OCI-LY1 (cell line): ENCODE data around the gene ZDHHC14.

Experiments used
- EZH2 ChIP-seq: fragments of 200-600 bp; sonication (generic), shearing (Covaris generic); IDR thresholded peaks from 2 replicates; pipeline ENCODE4 v1.8.0; 2017; ENCODE audit warnings: borderline replicate concordance, mixed run types, mild to moderate bottlenecking, antibody characterized with exemption, low read length, moderate library complexity, mixed read lengths
- TF ChIP-seq, protein P1 (sequence below): fragments of 200-600 bp; sonication (generic), shearing (Covaris generic); IDR thresholded peaks from 2 replicates; pipeline ENCODE4 v1.5.1; 2017; ENCODE audit warnings: mild to moderate bottlenecking, antibody characterized with exemption, low read length, moderate library complexity, mixed read lengths

DNA sequence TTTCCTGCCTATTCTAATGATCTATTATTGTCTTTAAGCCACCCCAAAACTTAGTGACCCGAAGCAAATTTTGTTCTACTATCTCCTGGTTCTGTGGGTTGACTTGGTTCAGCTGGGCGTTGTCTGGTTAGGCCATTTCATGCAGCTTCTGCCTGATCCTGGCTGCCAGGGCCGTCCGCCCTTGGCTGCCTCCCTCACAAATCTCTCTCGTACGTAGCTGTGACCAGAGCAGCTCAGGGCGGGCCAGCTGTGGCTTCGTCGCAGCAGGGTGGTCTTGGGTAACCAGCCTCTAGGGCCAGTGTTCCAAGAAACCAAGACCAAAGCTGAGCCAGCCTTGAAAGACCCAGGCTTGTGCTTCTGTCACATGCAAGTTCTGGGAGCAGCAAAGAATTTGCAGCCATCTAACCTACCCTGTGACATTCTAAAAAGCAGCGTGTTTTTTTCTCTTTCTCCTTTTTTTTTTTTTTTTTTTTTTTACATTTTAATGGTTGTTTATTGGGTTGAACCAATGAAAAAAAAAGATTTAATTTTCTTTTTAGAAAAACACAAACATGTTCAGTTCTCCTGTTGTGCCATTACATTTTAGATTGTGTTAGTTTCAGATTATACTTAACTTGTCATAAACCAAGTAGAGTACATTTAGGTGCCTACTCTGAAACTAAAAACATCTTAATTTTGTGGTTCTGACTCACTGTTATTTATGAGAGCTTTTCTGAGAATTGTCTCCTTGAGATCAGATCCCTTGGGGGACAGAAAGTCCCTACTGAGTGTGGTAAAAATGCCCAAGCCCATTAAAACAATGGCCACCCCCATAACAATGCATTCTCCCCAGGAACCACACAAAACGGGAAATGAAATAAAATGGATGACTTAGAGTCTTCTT, 83.9 kb downstream of the ZDHHC14 start:
- TF ChIP-seq, protein P1, sequence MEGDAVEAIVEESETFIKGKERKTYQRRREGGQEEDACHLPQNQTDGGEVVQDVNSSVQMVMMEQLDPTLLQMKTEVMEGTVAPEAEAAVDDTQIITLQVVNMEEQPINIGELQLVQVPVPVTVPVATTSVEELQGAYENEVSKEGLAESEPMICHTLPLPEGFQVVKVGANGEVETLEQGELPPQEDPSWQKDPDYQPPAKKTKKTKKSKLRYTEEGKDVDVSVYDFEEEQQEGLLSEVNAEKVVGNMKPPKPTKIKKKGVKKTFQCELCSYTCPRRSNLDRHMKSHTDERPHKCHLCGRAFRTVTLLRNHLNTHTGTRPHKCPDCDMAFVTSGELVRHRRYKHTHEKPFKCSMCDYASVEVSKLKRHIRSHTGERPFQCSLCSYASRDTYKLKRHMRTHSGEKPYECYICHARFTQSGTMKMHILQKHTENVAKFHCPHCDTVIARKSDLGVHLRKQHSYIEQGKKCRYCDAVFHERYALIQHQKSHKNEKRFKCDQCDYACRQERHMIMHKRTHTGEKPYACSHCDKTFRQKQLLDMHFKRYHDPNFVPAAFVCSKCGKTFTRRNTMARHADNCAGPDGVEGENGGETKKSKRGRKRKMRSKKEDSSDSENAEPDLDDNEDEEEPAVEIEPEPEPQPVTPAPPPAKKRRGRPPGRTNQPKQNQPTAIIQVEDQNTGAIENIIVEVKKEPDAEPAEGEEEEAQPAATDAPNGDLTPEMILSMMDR, result no peak
- TF ChIP-seq EZH2, result no peak
